Measurements from ENCODE around the gene ANKS1B.
A peak's percentile ranks its signal among the peaks of the same experiment; 100 is the strongest.
"Not testable (repeated sequence)": the region's sequence is repeated elsewhere in the genome, so short reads cannot be mapped to it uniquely, and the experiment has no call there.

The ANKS1B gene

DNA sequence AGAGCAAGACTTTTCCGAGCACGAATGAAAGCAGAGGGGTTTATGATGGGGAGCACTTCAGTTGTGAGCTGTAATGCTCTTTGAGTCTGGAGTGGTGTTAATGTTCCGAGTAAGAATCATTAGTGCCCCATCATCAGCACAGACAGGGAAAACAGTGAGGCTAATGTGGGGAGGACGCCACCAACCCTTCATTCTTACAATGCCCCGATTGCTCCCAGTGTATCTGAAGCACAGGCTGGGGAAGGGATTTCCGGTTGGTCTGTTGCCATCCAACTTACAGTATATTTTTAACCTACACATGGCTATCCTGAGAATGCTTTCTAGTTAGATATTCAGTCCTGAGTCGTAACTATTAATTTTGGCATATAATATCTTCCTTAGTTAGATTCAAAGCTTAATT lies 1198.1 kb downstream of the ANKS1B start:
- DNase-seq, result no peak

DNA sequence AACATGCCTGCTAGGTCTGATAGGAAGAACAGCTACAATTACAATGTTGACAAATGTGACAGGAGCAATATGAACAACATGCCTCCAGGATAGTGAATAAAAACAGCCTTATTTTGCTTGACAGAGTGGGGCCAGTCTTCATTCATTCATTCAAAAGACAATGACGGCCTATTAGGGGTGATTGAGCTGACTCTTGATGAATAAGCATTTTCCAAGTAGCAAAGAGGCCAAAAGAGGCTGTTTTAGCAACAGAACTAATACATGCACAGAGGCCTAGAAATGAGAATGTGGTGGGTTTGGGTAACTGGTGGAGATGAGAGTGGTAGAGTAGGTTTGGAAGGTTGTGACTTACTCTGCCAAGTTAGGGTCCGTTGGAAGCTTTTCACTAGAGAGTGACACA lies 1201.3 kb downstream of the ANKS1B start:
- no peak for DNase-seq

DNA sequence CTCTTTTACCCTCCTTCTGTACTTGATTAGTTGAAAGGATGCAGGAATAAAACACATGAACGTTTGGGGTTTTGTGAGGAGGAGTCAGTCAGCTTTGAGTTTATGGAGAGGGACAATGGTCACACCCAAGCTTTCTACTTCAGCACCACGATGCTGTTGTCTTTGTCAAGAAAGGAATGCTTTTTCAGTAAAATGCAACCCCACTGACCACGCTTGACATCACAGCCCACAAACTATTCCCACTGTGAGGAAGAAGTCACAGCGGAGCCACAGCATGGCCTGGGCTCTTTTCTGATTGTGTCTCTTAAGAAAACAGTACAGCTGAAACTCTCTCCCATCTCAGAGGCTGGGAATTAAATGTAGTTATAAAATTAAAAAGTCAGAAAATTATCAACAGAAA lies 1204.5 kb downstream of the ANKS1B start:
- no peak for DNase-seq

DNA sequence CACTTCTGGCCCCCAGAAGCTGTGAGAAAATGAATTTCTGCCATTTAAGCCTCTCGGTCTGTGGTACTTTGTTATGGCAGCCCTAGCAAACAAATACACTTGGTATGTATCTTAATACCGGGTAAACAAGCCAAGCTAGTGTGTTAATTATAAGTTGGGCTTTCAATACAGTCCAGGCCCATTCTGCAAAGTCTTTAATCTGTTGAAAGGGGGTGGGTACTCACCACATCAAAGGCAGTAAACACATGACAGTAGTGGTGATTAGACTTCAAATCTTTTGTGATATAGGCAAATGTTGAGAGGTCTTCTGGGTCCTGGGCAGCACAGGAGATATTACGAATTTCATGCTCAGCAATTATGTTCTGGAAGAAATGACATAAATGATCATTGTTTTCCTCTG lies 1211.9 kb downstream of the ANKS1B start:
- no peak for DNase-seq

DNA sequence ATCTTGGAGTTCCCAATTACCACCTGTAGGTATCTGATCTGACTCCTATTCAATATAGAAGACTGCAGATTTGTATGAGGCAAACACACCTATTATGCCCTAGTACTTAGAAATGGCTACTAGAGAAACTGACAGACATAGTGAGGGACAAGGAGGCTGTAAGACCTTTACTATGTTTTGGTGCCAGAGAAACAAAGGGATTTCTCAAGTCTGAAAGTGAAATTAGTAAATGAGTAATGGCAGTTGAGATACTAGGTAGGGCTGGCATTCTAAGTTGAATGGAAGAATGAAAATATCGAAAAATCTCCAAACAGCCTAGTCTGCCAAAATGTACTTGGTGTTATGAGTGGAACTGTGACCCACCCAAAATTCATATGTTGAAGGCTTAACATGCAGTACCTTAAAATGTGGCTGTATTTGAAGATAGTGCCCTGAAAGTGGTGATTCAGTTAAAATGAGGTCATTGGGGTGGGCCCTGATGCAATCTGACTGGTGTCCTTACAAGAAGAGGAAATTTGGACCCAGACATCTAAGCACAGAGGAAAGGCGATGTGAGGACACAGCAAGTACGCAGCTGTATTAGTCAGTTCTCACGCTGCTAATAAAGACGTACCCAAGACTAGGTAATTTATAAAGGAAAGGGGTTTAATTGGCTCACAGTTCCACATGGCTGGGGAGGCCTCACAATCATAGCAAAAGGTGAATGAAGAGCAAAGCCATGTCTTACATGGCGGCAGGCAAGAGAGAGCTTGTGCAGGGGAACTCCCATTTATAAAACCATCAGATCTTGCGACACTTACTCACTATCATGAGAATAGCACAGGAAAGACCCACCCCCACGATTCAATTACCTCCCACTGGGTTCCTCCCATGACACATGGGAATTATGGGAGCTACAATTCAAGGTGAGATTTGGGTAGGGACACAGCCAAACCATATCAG lies 1212.7 kb downstream of the ANKS1B start:
- DNase-seq, result no peak

DNA sequence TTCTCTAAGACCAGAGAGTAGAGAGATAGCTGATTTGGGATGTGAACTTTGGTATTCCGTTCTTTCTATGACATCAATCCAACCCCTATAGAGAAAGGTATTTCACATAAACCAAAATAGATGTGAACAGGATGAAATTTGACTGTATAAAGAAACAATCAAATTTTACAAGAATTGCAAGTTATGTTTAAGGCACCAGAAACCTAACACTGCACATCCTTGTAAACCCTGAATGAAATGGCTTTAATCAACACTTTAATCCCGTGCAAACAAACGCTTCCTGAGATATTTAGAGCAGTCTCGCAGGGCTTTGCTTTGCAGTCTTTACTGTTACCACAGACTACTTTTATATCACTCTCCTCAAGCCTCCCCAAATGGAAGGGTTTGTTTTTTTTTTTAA lies 1214.5 kb downstream of the ANKS1B start:
- no peak for DNase-seq

DNA sequence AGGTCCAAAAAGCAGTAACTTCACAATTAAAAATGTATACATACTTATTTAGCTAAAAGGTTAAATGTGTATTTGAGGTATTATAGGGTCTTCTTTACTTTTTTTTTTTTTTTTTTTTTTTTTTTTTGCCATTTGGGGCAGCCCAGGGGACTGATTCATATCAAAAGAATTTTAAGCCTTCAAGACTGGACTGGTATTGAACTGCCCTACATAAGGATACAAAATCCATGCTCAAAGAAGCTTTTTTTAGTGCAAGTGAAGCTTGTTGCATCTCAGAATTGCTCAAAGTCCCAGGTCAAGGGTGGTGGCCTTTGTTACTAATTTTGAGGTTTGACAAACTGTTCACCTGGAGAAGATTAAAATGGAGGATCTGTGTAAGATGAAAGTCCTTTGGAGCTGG lies 1215.7 kb downstream of the ANKS1B start:
- no peak for DNase-seq

DNA sequence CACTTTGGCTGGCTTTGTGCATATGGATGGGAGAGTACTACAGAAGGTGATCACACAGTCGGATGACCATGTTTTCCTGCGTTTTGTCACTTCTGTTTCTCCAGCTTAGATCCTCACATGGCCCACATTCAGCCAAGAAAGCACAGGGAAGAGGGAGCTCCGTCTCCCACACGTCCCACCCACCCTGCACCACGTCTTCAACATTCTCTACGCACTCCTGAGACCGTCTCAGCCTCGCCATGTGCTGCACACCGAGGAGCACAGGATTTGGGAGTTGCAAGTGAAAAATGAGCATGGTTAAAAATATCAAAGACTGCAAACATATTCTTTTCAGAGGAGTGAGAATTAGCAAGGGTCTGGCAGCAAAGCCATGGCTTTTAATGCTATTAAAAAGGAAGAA lies 1217.5 kb downstream of the ANKS1B start:
- no peak for DNase-seq

DNA sequence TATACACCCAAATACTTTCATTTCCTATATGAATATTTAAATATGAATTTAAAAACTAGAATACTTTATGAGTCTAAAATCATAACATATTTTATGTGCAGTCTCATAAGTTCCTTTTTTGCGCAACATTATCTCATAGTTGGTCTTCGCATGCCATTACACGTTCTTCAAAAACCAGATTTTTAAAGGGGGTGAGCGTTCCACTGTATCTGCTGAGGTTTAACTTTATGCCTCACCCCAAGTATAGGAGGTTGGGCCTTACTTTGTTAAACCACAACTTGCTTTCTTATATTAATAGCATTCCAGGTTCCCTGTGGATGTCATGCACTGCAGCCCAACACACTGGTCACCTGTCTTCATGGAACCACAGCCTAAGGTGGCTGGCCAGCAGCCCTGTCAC lies 1221.1 kb downstream of the ANKS1B start:
- DNase-seq, result no peak

DNA sequence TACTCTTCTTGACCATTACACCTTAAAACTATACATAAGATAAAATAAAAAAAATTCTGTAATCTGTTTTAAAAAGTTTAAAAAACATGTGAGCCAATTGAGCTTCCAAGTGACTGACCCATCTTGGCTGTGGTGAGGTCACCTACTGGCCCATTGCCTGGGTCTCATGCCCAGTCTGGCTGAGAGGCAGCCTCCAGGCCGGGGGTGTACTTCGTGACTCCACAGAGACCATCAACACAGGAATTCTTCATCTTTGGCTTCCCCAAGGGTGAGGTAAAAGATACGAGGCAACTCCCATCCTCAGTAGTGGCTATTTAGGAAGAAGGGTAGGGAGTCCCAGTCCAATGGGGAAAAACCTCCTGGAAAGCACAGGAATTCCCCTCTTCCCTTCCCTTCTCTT lies 1226.4 kb downstream of the ANKS1B start:
- no peak for DNase-seq

DNA sequence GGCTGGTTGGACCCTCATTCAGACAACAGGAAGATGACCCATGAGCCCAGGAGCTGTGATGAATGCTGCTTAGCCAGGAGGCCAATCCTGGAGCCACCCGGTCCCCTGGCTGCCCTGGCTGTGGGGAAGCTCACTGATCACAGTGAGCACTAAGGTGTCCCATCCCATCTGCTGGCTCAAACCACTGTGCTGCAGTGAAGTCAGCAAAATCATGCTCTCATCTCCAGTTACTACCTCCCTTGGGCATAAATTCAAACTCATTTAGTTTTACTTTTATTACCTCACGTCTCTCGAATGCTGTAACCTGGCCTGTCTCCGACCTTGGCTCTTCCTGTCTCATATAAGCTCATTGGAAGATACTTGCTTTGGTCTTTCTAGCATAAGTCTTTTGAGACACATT lies 1227.3 kb downstream of the ANKS1B start:
- no peak for DNase-seq

DNA sequence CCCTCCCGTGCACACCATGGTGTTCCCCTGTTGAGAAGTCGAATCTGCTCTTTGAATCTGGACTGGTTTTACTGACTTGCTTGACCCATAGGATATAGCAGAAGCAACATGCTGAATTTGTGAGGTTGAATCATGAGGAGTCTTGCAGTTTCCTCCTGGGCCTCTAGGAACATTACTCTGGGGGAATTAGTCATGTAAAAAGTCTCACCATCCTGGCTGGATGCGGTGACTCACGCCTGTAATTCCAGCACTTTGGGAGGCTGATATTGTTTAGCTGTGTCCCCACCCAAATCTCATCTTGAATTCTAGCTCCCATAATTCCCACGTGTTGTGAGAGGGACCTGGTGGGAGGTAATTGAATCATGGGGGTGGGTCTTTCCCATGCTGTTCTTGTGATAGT lies 1228.9 kb downstream of the ANKS1B start:
- DNase-seq, result not testable (repeated sequence)

DNA sequence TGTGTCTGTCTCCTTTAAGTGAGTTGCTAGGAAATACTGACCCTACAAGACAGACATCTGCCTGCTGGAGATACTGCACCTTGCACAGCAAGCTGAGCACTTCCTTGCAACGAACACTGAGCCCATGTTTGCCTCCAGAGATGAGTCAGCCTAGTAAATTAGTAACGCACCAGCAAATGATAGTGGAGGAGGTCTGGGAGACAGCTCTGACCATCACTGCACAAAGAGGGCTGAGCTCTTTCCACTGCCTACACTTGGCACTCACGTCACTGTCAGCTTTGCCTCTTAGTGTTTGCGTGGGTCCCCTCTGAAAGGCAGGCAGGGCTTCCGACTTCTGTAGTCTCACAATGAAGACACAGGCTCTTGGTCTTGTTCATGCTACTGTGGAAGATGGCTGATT lies 1230.6 kb downstream of the ANKS1B start:
- peak; percentile 39 to 53 for DNase-seq

DNA sequence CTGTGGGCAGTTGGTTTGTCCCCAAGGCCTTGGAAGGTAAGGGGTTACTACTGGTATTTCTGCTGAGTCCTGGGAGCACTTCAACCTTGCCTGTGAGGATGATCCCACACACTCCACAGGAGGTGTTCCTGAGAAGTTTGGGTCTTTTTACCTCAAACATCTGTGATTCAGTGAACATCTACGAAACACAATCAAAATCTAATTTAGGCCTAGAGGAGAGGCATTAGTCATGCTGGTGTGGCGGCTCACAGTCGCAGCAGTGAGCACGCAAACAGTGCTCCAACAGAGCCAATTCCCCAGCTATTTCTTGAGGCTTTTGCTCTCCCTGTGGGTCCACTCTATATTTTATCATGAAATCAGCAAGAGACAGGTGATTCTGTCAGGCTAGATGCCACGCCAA lies 1232.0 kb downstream of the ANKS1B start:
- no peak for DNase-seq

DNA sequence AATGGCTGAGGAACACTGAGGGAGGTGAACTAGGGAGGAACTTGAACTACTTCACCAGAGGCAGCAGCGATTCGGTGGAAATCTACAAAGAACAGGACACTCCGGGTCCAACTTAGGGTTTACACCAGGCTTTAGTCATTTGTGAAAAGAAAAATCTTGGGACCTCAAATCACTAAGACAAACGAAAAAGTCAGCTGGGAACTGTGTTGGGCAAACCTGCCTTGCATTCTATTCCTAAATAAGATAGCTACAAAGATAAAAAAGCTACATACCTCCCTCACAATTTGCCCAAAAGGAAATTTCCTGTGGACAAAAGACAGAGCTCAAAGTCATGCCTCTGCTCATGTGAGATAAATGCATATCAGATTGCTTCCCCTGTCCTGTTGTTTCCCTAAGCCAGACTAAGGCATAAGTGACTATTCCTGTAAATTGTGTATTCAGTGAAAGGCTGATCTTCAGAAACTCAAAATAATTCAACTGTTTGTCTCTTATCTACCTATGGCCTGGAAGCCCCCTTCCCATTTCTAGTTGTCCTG lies 1233.1 kb downstream of the ANKS1B start:
- DNase-seq, result no peak

DNA sequence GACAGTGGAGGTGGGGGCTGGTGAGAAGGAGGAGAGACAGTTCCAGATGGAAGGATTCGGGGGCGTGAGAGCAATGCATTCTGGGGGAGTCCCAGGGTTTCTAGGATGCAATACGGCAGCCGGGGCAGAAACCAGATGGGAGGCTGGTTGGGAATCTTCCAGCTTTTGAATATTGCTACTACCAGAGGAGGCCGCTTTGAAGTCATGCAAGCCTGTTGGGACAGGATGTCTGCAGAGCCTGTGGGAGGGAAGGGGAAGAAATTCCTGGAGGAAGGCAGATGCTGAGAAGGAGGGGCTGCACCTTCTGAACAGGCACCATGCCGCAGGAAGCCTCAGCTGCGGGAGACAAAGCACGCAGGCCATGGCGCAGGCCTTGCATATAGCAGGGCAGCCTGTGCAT lies 1234.2 kb downstream of the ANKS1B start:
- no peak for DNase-seq

DNA sequence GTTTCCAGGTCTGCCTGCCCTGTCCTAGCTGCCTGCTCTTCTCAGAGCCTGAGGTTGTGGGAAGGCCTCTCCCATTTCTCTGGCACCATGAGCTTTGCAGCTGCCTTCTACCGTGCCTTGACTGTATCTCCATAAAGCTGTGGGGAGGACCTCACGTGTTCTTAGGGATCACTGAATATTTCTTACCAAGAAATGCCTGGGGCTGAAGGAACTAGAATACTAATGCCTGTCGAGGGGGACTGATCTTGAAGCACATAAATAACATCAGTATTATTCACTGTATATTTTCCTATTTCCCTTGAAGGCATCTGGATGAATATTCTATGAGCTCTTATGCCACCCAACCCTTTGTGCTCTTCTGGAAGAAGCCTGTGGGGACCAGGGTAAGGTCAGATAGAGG lies 1236.3 kb downstream of the ANKS1B start:
- no peak for DNase-seq

DNA sequence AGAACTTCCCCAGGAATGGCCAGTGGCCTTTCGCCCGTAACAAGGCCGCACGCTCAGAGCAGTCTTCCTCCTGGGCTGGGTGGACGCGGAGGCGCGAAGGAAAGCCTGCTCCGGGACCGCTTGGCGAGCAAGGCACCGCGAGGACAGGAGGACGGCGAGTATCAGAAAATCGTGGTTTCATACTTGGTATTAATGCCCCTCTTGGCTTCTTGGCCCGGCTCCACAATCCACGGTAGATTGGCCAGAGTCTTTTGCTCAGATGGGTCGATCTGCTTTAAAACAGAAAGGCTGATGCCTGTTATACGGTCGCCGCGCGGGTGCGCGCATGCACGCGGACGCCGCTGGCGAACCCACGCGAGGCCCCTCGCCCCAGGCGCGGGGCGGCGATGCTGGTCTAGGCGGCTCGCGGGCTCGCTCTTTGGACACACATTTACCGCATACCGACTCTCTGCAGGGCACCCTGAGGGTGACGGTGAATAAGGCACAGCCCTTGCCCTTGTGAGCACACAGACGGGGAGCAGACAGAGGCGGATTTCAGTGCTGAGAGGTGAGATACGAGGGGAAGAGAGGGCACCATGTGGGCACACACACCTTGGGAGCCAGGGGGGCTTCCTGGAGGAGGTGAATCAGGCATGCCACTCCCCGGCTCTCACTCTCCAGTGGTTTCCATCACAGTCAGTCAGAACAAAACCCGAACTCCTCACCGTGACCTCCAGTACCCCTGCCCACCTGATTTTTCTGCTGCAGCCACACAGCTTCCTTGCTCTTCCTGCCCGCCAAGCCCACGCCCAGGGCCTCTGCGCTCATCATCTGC lies 1239.0 kb downstream of the ANKS1B start:
- DNase-seq, result peak; percentile 57 to 64

DNA sequence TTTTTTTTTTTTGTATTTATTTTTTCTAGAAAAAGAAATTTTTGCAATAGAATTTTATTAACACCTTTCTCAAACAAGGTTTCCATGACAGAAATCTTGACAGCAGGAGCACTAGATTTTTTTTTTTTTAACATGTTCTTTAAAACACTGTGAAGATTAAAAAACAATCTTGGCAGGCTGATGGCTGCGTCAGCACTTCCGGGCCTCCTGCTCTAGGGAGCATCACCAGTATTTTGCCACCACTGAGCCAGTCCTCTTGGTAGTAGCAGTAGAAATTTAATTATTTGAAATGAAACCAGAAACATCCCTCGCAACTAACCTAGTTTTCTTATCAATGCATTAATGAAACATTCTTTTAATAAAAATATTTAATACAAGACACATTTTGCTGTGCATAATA lies 1240.1 kb downstream of the ANKS1B start:
- DNase-seq, result no peak

DNA sequence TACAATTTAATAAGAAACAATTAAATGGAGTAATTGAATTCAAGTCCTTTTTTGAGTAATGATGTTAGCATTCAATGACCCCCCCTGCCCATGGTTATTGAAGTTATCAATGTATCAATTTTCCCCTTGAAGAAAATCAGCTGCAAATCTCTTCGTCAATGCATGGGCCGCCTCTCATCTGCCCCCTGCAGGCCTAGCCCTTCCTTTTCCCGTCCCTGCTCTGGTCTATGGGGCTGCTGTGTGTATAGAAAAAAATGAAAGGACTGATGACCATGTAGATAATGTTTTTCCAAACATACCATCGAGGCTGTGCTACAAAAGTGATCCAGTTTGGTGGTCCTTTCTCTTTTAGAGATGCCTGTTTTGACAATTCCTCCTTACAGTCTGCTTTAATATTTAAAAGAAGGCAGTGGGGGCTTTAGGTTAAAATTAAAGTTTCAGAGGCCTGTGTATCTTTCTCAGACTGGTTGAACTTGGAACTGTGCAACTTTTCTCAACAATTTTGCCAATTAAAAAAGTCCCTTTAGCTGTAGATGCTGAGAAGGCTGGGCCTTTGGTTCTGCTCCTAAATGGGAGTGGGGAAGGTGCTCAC lies 1241.3 kb downstream of the ANKS1B start:
- peak; percentile 54 to 55 for DNase-seq

DNA sequence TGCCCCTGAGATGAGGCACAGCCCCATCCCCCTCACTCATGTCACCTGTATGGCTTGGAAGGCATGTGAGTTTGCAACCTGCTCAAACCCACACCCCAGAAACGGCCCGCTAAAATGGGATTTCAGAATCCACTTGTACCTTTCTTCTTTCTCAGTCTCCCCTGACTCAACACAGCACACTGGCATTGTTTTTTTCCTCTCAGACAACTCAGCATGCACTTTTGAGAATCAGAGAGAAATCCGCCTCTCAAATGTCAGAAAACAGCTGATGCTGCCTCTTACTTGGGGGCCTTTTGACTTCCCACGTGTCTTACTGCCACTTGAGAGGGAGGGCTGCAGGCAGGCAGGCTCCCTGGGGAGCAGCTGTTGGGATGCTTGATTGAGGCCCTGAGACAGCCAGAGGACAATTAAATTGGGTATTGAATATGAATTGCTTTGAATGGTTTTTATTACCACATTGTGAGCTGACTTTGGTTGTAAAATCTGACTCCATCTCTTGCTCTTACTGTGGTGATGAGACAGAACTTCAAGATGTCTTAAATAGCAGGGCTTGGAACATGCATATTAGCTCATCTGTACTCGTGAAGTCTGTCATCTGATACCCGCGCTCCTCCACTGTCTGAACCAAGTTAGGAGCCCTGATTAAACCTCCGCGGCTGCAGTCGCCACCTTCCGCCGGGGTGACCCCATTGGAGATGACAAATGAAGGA lies 1243.0 kb downstream of the ANKS1B start:
- peak; percentile 66 to 69 for DNase-seq

DNA sequence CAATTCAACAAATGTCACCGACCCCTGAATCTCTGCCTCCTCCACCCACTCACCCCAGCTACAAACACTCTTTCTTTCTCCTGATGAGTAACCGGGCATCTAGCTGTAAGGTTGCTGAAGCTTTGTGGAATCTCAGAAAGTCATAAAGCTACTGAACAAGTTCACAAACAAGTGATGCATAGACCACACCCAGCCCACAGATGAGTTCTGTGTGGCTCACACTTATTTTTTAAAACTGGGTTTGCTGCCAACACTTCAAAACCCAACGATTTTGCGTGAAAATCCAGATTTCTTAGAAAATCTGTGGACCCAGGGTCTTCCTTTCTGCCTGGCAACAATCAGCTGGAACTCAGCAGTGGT lies 1243.6 kb downstream of the ANKS1B start:
- DNase-seq, result peak in 1 of 2 experiments; percentile 70

DNA sequence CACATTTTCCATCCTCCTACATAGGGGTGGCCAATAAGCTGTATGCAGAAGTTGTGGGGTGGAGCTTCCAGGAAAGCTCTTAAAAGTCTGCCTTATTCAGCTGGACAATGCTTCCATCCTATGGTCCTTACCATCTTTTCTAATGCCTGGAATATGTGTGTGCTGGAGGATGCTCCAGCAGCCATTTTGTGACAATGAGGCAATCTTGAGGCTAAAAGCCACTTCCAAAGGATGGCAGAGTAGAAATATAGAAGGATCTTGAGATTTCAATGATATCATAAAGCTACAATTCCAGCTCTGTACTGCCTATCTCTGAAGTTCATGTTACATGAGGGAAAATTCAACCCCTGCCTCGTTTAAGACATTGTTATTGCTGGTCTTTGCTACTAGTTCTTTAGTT lies 1244.0 kb downstream of the ANKS1B start:
- no peak for DNase-seq
